Motor neuron (in vitro differentiated cells): ENCODE measurements around the gene ERC2. TPM values are rescaled to one million over a fixed set of nuclear protein-coding genes. Genes with fewer than 3 reads are reported as not detected.
"Not testable (repeated sequence)": the region's sequence is repeated elsewhere in the genome, so short reads cannot be mapped to it uniquely, and the experiment has no call there.

Source experiments
- ATAC-seq, 8 experiments: fragments of 200-7000 bp; cut with Tn5 transposase; replicated peaks in 6 of 8; 2 replicates each; pipeline ENCODE4 v1.8.0; 2021; ENCODE audit warnings: mild to moderate bottlenecking in 8 of 8, moderate library complexity in 8 of 8
- H3K27ac ChIP-seq, 2 donors: fragments of 250-450 bp; sonication (Bioruptor Pico); 2 replicates each; pipeline ENCODE4 v1.9.0; 2021; ENCODE audit warnings: antibody characterized with exemption in 2 of 2, mild to moderate bottlenecking in 2 of 2, moderate library complexity in 1 of 2
- H3K4me1 ChIP-seq, 2 donors: fragments of 250-450 bp; sonication (Bioruptor Pico); replicated peaks in 1 of 2; 2 replicates each; pipeline ENCODE4 v1.6.1; 2021; ENCODE audit warnings: antibody characterized with exemption in 2 of 2, mild to moderate bottlenecking in 2 of 2, moderate library complexity in 1 of 2
- H3K4me3 ChIP-seq, 5 donors: fragments of 250-450 bp; sonication (Bioruptor Pico); 2 replicates each; pipeline ENCODE4 v1.9.0; 2021; ENCODE audit warnings: antibody characterized with exemption in 5 of 5, mild to moderate bottlenecking in 5 of 5, moderate library complexity in 4 of 5
- WGBS, 10 experiments: fragments of 450-650 bp; shearing (Covaris generic); methylation state at CpG; one replicate each; pipeline ENCODE4 v1.0.0; 2022; 5-methylcytosine and 5-hydroxymethylcytosine counted together
- in situ Hi-C, 9 experiments: fragments of 400-800 bp; cut with MboI; loops; one replicate each; pipeline ENCODE4 v1.15.0; 2021; ENCODE audit warnings: low sequenced_read_pairs in 9 of 9, low pct_unique_long_range_greater_than_20kb in 2 of 9; ENCODE audit not compliant: unreplicated experiment in 9 of 9
- total RNA-seq, 8 experiments: library from RNA; unstranded; fragments of 300-600 nt; gene quantifications; 2 replicates each; pipeline versions ENCODE4 v1.2.3 to v1.2.4, GENCODE V29; 2022

The ERC2 gene
- total RNA-seq, 8 experiments from 2014 or later = 1.0 to 28.0 (median 18.2) TPM

- Histone ChIP-seq H3K27ac (no peak overlapping the region), H3K4me1 (peaks cover 27 to 33% of the 10 kb centered on the region in 2 donors), H3K4me3 (no peak overlapping the region)
- in situ Hi-C loops = no loop called here
- ATAC-seq = no peak
- WGBS, 10 experiments = 4 to 69% (median 48%) methylated on average over 3 to 12 of the region's 14 CpGs; no CpG with 5 or more reads in 1 of the 10 experiments
Measured at GRCh38 chr3:55515550-55516246, 952.6 kb downstream of the ERC2 start.

GRCh38 chr3:55514962-55515361, 953.3 kb downstream of the ERC2 start:
- peak in 1 of 8 experiments; percentile 59 for ATAC-seq
- peaks cover 27 to 33% of the 10 kb centered on the region in 2 donors for H3K4me1 ChIP-seq
- in situ Hi-C loops = no loop called here
- H3K27ac ChIP-seq = no peak overlapping the region
- 10 to 100% (median 78%) methylated on average over 1 to 3 of the region's 3 CpGs for WGBS, 10 experiments
- H3K4me3 ChIP-seq = no peak overlapping the region

DNA sequence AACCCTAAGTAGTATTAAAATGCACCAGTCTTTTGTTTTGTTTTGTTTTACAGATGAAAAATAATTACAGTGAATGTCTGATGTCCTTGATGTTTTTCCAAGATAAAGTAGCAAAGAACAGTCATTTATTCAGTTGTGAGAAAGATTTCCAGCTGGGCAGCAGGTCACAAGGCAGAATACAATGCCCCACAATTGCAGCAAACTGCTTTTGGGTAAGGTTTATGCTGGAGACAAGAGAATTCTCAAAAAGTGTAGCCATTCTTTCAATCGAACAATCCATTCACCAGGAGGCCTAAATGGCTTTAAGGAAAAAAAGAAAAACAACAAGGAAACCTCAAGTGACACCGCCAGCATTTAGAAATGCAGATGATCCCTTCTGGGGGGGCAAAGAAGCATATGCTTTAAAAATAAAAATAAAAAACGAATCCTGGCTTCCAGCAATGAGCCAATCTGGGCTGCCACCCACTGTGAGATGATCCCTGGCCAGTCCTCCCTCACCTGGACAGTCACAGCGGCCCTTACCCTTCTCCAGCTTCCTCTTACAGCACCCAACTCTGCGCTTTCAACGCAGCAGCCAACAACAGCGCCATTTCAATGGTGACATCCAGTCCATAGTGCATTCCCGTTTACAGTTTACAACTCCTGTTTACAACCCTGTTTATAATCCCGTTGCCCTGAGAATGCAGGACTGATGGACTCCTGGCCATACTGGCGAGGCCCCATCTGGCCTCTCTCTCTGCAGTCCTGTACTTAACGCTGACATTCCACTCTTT, 955.5 kb downstream of the ERC2 start:
- H3K27ac ChIP-seq = no peak overlapping the region
- 25 to 68% (median 42%) methylated on average over 1 to 10 of the region's 11 CpGs; no CpG with 5 or more reads in 1 of the 10 experiments for WGBS, 10 experiments
- H3K4me1 ChIP-seq = peaks cover 16 to 19% of the 10 kb centered on the region in 2 donors
- in situ Hi-C loops = no loop called here
- no peak overlapping the region for H3K4me3 ChIP-seq
- ATAC-seq = peak in 2 of 8 experiments; percentile 7 to 12

DNA sequence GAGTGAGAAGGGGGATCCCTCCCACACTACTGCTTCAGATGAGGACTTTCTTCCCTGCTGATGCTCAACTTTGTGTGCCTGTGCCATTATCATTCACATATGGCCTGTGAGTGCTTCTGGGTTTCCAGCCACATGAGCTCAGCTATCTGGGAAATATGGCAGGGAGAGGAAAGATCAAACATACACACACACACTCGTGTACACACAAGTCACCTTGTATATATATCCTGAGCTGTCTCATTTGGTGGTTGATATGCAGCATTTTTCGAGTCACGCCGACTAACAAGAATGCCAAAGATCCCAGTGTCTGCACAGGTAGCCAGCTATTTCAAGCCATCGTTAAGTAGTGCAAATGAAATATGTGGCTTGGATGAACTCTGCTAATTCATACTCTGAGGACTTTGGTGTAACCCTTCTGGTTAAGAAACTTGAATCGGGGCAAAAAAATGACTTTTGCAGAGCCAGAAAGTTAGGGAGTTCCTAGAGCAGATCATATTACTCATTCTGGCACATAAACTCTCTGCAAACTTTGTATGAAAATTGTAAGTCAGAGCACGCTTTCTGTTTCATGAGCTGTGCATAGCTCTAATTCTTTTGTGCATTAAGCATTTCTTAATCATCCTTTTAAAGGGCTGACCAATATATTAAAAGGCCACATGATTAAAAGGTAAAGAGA, 956.2 kb downstream of the ERC2 start:
- Histone ChIP-seq H3K4me3 (no peak overlapping the region), H3K4me1 (peaks cover 16 to 19% of the 10 kb centered on the region in 2 donors), H3K27ac (no peak overlapping the region)
- in situ Hi-C loops = no loop called here
- 0 to 92% (median 73%) methylated on average over 1 to 6 of the region's 7 CpGs; no CpG with 5 or more reads in 1 of the 10 experiments for WGBS, 10 experiments
- ATAC-seq = peak in 3 of 8 experiments; percentile 63 to 94 (median 93)

DNA sequence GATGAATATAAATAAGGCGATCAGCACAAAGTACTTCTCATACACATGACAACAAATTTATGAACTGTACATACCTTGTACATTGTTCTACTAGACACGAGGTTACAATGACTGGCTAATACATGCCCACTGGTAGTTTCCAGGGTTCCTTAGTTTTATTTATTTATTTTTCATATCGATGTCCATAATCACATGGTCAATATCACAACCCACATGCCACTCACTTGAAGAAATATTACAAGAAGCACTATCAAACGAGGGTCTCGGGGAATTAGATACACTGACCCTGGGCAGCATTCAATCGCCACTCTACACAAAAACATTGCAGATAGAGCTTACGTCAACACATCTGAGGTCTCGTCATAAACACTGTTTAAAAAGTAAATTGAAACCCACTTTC, 959.9 kb downstream of the ERC2 start:
- ATAC-seq = no peak
- WGBS, 10 experiments = 35 to 100% (median 92%) methylated on average over 1 to 8 of the region's 8 CpGs

DNA sequence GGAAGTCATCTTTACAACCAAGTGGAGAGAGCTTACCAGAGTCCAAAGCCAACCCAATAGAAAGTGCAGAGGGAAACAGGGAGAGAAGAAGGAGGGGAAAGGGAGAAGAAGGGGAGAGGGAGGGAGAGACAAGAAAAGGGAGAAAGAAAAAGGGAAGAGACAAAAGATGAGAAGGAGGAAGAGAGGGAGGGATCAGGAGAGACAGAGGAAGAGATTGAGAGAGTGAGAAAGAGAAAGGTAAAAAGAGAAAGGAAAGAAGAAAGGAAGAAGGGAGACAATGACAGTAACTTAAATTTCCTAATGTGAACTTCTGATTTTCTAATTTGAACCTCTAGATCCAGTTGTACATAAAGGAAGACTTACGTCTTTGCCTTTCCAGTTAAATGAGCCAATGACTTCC, 960.5 kb downstream of the ERC2 start:
- 67 to 100% (median 100%) methylated on average over 1 of the region's 1 CpG; no CpG with 5 or more reads in 1 of the 10 experiments for WGBS, 10 experiments
- in situ Hi-C loops = no loop called here

More for the DNA sequence above, 959.9 kb downstream of the ERC2 start:
- Histone ChIP-seq H3K27ac (no peak overlapping the region), H3K4me1 (peaks cover 10 to 16% of the 10 kb centered on the region in 2 donors), H3K4me3 (no peak overlapping the region)
- in situ Hi-C loops = no loop called here

DNA sequence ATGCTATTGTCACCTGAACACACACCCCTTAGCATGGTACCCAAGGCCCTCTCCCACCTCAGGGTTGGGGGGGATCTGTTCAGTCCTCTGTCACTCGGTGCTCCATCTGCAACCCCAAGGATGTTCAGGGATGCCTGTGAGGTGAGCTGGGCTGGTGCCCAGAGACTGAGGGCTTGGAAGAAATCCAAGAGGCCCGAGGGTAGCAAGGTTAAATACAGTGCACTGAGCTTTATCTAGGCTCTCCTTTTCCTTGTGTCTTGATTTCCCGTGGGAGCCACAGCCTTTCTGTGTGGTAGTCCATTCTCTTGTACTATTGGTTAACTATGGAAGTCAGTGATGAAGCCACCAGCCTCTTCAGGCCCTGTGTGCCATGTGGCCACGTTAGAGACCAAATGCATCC, 962.5 kb downstream of the ERC2 start:
- Histone ChIP-seq H3K4me3 (no peak overlapping the region), H3K27ac (no peak overlapping the region), H3K4me1 (no peaks in the 10 kb centered on the region)
- in situ Hi-C loops = no loop called here
- no peak for ATAC-seq
- WGBS, 10 experiments = 50 to 100% (median 83%) methylated on average over 1 to 2 of the region's 4 CpGs; no CpG with 5 or more reads in 3 of the 10 experiments

More for the DNA sequence above, 960.5 kb downstream of the ERC2 start:
- ATAC-seq = no peak
- H3K27ac ChIP-seq = no peak overlapping the region
- peaks cover 5 to 11% of the 10 kb centered on the region in 2 donors for H3K4me1 ChIP-seq
- no peak overlapping the region for H3K4me3 ChIP-seq

DNA sequence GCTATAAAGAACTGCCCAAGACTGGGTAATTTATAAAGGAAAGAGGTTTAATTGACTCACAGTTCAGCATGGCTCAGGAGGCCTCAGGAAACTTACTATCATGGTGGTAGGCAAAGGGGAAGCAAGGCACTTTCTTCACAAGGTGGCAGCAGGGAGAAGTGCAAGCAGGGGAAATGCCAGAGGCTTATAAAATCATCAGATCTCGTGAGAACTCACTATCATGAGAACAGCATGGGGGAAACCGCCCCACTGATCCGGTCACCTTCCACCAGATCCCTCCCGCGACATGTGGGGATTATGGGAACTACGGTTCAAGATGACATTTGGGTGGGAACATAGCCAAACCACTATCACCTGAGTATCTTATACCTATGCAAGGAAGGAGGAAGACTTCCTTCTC, 963.2 kb downstream of the ERC2 start:
- H3K4me3 ChIP-seq, H3K27ac ChIP-seq, in situ Hi-C loops, H3K4me1 ChIP-seq: not testable (repeated sequence)
- ATAC-seq = peak in 4 of 8 experiments; percentile 32 to 47 (median 33)
- WGBS, 10 experiments = 17 to 80% (median 67%) methylated on average over 1 to 5 of the region's 6 CpGs; no CpG with 5 or more reads in 3 of the 10 experiments

GRCh38 chr3:55501905-55502304, 966.4 kb downstream of the ERC2 start:
- ATAC-seq = no peak
- WGBS, 10 experiments = 48 to 100% (median 86%) methylated on average over 1 to 3 of the region's 3 CpGs; no CpG with 5 or more reads in 3 of the 10 experiments
- H3K4me3 ChIP-seq = no peak overlapping the region
- in situ Hi-C loops = no loop called here
- H3K27ac ChIP-seq = no peak overlapping the region
- H3K4me1 ChIP-seq = no peaks in the 10 kb centered on the region

DNA sequence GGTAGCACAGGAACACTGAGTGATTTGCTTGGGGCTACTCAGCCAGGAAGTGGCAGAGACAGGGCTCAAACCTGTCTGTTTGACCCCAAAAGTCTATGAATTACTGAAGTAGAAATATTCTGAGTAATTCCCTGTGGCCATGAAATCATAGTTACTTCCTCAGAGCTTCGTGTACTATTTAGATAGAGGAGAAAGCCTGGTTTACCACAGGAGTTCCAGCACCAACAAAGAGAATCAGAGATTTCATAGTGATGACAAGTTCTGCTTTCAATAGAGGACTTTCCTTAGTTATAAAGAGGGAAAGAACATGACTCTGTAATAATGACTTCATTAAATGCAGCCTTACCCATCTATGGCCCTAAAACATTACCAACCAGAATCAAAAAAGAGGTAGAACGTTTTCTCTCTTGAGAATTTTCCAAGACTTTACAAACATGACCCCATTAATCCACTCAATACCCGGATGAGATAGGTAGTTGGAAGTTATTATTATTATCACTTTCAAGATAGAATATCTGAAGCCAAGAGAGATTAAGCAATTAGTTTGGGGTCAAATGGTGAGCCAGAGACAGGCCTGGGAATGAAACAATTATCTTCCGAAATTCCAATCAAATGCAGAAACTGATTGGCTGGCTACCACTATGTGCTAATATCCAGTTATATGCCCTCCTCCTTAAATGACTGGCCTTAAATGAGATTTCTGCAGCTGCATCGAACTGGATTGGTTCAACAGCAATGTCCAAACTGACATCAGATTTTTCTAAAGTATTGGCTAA, 967.5 kb downstream of the ERC2 start:
- Histone ChIP-seq H3K27ac (no peak overlapping the region), H3K4me3 (no peak overlapping the region), H3K4me1 (no peaks in the 10 kb centered on the region)
- WGBS, 10 experiments = 30 to 96% (median 72%) methylated on average over 1 to 5 of the region's 5 CpGs
- ATAC-seq = no peak
- in situ Hi-C loops = no loop called here

- H3K27ac ChIP-seq = no peak overlapping the region
- in situ Hi-C loops = loop anchor here in 6 of 9 experiments (25.0 kb wide), 5 partner anchors 214 to 764 kb away; no protein-coding TSS in a partner anchor
- 53 to 100% (median 76%) methylated on average over 1 to 4 of the region's 4 CpGs; no CpG with 5 or more reads in 2 of the 10 experiments for WGBS, 10 experiments
- no peak overlapping the region for H3K4me3 ChIP-seq
- H3K4me1 ChIP-seq = no peaks in the 10 kb centered on the region
- ATAC-seq = no peak
Measured at GRCh38 chr3:55498520-55498919, 969.7 kb downstream of the ERC2 start.

GRCh38 chr3:55497250-55497649, 971.0 kb downstream of the ERC2 start:
- H3K4me1 ChIP-seq = no peaks in the 10 kb centered on the region
- peak in 1 of 8 experiments; percentile 24 for ATAC-seq
- H3K27ac ChIP-seq = no peak overlapping the region
- H3K4me3 ChIP-seq = no peak overlapping the region
- in situ Hi-C loops = loop anchor here in 6 of 9 experiments (25.0 kb wide), 5 partner anchors 215 to 765 kb away; no protein-coding TSS in a partner anchor
